ENCODE measurements around the gene PDE4D.

DNA sequence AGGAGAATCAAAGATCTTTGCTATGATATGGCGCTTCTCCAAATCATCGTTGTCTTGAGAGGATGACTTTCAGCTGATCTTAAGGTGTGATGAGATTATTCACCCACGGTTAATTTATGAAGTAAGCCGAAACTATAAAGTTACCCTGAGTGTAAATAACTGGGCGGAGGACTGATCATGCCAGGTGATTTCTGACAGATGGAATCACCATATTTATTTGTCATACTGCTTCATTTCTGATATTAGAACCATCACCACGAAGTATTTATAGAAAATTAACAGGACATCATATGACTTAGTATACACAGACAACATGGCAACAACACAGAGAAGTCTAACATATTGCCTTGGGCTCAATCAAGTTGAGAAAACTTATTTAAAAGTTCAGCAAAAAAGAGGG is 708.8 kb downstream of the PDE4D start:
- TF ChIP-seq, protein P1, sequence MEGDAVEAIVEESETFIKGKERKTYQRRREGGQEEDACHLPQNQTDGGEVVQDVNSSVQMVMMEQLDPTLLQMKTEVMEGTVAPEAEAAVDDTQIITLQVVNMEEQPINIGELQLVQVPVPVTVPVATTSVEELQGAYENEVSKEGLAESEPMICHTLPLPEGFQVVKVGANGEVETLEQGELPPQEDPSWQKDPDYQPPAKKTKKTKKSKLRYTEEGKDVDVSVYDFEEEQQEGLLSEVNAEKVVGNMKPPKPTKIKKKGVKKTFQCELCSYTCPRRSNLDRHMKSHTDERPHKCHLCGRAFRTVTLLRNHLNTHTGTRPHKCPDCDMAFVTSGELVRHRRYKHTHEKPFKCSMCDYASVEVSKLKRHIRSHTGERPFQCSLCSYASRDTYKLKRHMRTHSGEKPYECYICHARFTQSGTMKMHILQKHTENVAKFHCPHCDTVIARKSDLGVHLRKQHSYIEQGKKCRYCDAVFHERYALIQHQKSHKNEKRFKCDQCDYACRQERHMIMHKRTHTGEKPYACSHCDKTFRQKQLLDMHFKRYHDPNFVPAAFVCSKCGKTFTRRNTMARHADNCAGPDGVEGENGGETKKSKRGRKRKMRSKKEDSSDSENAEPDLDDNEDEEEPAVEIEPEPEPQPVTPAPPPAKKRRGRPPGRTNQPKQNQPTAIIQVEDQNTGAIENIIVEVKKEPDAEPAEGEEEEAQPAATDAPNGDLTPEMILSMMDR (IDR thresholded peaks at IDR 0.05): no peak
- no peak for TF ChIP-seq POLR2A (IDR thresholded peaks at IDR 0.05)

Data from esophagus squamous epithelium (tissue), 4 donors.